ENCODE measurements around the gene DSCAM. TPM values are rescaled to one million over a fixed set of nuclear protein-coding genes. Genes with fewer than 3 reads are reported as not detected.

DSCAM gene
- total RNA-seq, 4 donors from 2014 or later: 0.03 TPM; not detected in 3

- no peak overlapping the region for H3K27ac ChIP-seq
- H3K9me3 ChIP-seq: no peaks in the 10 kb centered on the region
- H3K36me3 ChIP-seq: no peaks in the 10 kb centered on the region
- TF ChIP-seq POLR2A (IDR thresholded peaks at IDR 0.05): no peak
- TF ChIP-seq CTCF (IDR thresholded peaks at IDR 0.05 in 4 of 5, conservative IDR thresholded peaks at IDR 0.05 in 1 of 5): no peak
- intact Hi-C loops (cut with DNase I; ENCODE audit: low total_unique reads): no loop called here
- no peak overlapping the region for H3K4me3 ChIP-seq
- H3K4me1 ChIP-seq: no peaks in the 10 kb centered on the region
- no peaks in the 10 kb centered on the region for H3K27me3 ChIP-seq
- no peak for DNase-seq
- no peak for ATAC-seq
- in situ Hi-C loops (cut with MboI; ENCODE audit: low sequenced_read_pairs in 4 of 4): no loop called here
Measured at GRCh38 chr21:40683349-40683748, 163.6 kb downstream of the DSCAM start.

- no peak for DNase-seq
- intact Hi-C loops (cut with DNase I; ENCODE audit: low total_unique reads): no loop called here
- ATAC-seq: no peak
Measured at GRCh38 chr21:40681164-40681859, 165.6 kb downstream of the DSCAM start.

DNA sequence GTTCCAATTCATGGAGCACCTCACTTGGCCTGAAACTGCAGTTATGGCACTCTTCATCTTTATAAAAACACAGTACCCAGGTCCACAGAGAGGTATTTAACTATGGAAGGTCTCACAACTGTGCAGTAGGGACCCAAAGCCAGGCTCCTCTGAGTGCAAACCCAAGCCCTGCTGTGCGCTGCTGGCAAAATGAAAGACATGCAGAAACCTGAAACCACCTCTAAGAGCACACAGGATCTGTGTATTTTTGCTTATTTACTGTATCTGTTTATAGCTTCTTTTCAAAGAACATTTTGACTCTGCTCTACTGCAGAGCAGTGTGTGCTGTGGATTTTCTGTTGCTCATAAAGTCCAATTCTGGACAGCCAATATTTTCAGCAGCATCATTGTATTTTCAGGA, 166.6 kb downstream of the DSCAM start:
- TF ChIP-seq POLR2A (IDR thresholded peaks at IDR 0.05): no peak
- no peak for TF ChIP-seq CTCF (IDR thresholded peaks at IDR 0.05 in 4 of 5, conservative IDR thresholded peaks at IDR 0.05 in 1 of 5)
- Histone ChIP-seq H3K4me3 (no peak overlapping the region), H3K27me3 (no peaks in the 10 kb centered on the region), H3K36me3 (no peaks in the 10 kb centered on the region), H3K9me3 (no peaks in the 10 kb centered on the region), H3K27ac (no peak overlapping the region), H3K4me1 (no peaks in the 10 kb centered on the region)
- DNase-seq: no peak
- in situ Hi-C loops (cut with MboI; ENCODE audit: low sequenced_read_pairs in 4 of 4) (no loop called here), intact Hi-C loops (cut with DNase I; ENCODE audit: low total_unique reads) (no loop called here)
- ATAC-seq: no peak

More at GRCh38 chr21:40681164-40681859, 165.6 kb downstream of the DSCAM start:
- Histone ChIP-seq H3K4me1 (no peaks in the 10 kb centered on the region), H3K27me3 (no peaks in the 10 kb centered on the region), H3K27ac (no peak overlapping the region), H3K4me3 (no peak overlapping the region), H3K9me3 (no peaks in the 10 kb centered on the region), H3K36me3 (no peaks in the 10 kb centered on the region)
- TF ChIP-seq CTCF (IDR thresholded peaks at IDR 0.05 in 4 of 5, conservative IDR thresholded peaks at IDR 0.05 in 1 of 5) (no peak), POLR2A (IDR thresholded peaks at IDR 0.05) (no peak)
- in situ Hi-C loops (cut with MboI; ENCODE audit: low sequenced_read_pairs in 4 of 4): no loop called here

DNA sequence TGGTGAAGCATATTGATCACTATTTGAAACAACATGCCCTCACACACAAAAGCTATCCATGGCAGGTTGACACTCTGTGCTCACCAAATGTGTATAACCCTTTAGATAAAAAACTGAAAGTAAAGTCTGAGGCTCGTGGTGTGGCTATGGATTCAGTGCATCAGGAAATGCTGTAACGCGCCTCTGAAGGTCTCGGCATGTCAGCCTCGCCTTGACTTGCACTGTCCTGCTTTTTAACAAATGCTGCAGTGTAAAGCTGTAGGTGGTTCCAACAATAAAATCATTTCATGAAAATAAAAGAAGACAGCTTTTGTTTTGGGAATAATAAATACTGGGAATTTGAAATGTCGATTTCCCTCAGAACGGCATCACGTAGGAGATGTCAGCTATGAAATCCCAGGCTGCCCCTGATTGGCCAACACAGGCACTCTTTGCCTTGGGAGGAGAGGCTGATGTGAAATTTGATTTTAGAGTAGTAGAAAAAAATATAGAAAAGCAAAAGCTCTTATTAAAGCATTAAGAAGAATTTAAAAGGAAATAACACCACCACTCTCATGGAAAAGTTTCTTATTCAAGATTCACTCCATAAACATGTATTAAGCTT, 168.2 kb downstream of the DSCAM start:
- Histone ChIP-seq H3K27me3 (no peaks in the 10 kb centered on the region), H3K9me3 (no peaks in the 10 kb centered on the region), H3K36me3 (no peaks in the 10 kb centered on the region), H3K4me1 (no peaks in the 10 kb centered on the region), H3K4me3 (no peak overlapping the region), H3K27ac (no peak overlapping the region)
- in situ Hi-C loops (cut with MboI; ENCODE audit: low sequenced_read_pairs in 4 of 4): no loop called here
- TF ChIP-seq POLR2A (IDR thresholded peaks at IDR 0.05) (no peak), CTCF (IDR thresholded peaks at IDR 0.05 in 4 of 5, conservative IDR thresholded peaks at IDR 0.05 in 1 of 5) (no peak)
- intact Hi-C loops (cut with DNase I; ENCODE audit: low total_unique reads): no loop called here
- DNase-seq (no peak), ATAC-seq (no peak)
